Measurements from ENCODE around the gene PMEL. TPM values are rescaled to one million over a fixed set of nuclear protein-coding genes. Genes with fewer than 3 reads are reported as not detected.
"Not testable (repeated sequence)": the region's sequence is repeated elsewhere in the genome, so short reads cannot be mapped to it uniquely, and the experiment has no call there.

Gene PMEL
- total RNA-seq, 1 donor from 2014 or later, result 4.9 TPM

GRCh38 chr12:55922126-55922525, 43.7 kb downstream of the PMEL start:
- TF ChIP-seq, protein P1, sequence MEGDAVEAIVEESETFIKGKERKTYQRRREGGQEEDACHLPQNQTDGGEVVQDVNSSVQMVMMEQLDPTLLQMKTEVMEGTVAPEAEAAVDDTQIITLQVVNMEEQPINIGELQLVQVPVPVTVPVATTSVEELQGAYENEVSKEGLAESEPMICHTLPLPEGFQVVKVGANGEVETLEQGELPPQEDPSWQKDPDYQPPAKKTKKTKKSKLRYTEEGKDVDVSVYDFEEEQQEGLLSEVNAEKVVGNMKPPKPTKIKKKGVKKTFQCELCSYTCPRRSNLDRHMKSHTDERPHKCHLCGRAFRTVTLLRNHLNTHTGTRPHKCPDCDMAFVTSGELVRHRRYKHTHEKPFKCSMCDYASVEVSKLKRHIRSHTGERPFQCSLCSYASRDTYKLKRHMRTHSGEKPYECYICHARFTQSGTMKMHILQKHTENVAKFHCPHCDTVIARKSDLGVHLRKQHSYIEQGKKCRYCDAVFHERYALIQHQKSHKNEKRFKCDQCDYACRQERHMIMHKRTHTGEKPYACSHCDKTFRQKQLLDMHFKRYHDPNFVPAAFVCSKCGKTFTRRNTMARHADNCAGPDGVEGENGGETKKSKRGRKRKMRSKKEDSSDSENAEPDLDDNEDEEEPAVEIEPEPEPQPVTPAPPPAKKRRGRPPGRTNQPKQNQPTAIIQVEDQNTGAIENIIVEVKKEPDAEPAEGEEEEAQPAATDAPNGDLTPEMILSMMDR (IDR thresholded peaks at IDR 0.05), result no peak
- H3K36me3 ChIP-seq, result peaks cover 24% of the 10 kb centered on the region
- ATAC-seq (no peak), DNase-seq (no peak)
- no peak overlapping the region for H3K27ac ChIP-seq
- H3K4me1 ChIP-seq, result peaks cover 5% of the 10 kb centered on the region
- no peak overlapping the region for H3K4me3 ChIP-seq
- no peaks in the 10 kb centered on the region for H3K27me3 ChIP-seq
- intact Hi-C loops (cut with DNase I), result loop anchor here (10.0 kb wide), 1 partner anchor 87 kb away; no protein-coding TSS in a partner anchor
- no peaks in the 10 kb centered on the region for H3K9me3 ChIP-seq

GRCh38 chr12:55919032-55919431, 46.8 kb downstream of the PMEL start:
- intact Hi-C loops (cut with DNase I); H3K27ac ChIP-seq; DNase-seq; H3K27me3 ChIP-seq; H3K4me1 ChIP-seq; ATAC-seq; H3K4me3 ChIP-seq; H3K9me3 ChIP-seq: not testable (repeated sequence)
- peaks cover 33% of the 10 kb centered on the region for H3K36me3 ChIP-seq

- Histone ChIP-seq H3K27ac (no peak overlapping the region), H3K4me3 (no peak overlapping the region), H3K9me3 (no peaks in the 10 kb centered on the region), H3K36me3 (peaks cover 18% of the 10 kb centered on the region), H3K4me1 (peaks cover 9% of the 10 kb centered on the region), H3K27me3 (no peaks in the 10 kb centered on the region)
- ATAC-seq (peak; percentile 39), DNase-seq (no peak)
- intact Hi-C loops (cut with DNase I), result no loop called here
- TF ChIP-seq, protein P1 (IDR thresholded peaks at IDR 0.05), result no peak
Observed at GRCh38 chr12:55915482-55915859, 50.4 kb downstream of the PMEL start.

- no peaks in the 10 kb centered on the region for H3K27me3 ChIP-seq
- no peak for DNase-seq
- no peaks in the 10 kb centered on the region for H3K9me3 ChIP-seq
- H3K36me3 ChIP-seq, result peaks cover 18% of the 10 kb centered on the region
- H3K27ac ChIP-seq, result no peak overlapping the region
- no peak overlapping the region for H3K4me3 ChIP-seq
- no peak for ATAC-seq
- peaks cover 20% of the 10 kb centered on the region for H3K4me1 ChIP-seq
- TF ChIP-seq, protein P1 (IDR thresholded peaks at IDR 0.05), result no peak
- intact Hi-C loops (cut with DNase I), result no loop called here
Observed at GRCh38 chr12:55912908-55913307, 52.9 kb downstream of the PMEL start.

- peak overlapping the region; percentile 47 for H3K27ac ChIP-seq
- H3K9me3 ChIP-seq, result no peaks in the 10 kb centered on the region
- H3K27me3 ChIP-seq, result no peaks in the 10 kb centered on the region
- DNase-seq (no peak), ATAC-seq (no peak)
- H3K4me1 ChIP-seq, result peaks cover 11% of the 10 kb centered on the region
- TF ChIP-seq, protein P1 (IDR thresholded peaks at IDR 0.05), result no peak
- H3K4me3 ChIP-seq, result no peak overlapping the region
- peaks cover 14% of the 10 kb centered on the region for H3K36me3 ChIP-seq
- intact Hi-C loops (cut with DNase I), result no loop called here
Observed at GRCh38 chr12:55909513-55909884, 56.3 kb downstream of the PMEL start.

- Histone ChIP-seq H3K4me1 (peaks cover 11% of the 10 kb centered on the region), H3K27ac (peak overlapping the region; percentile 47), H3K36me3 (peaks cover 8% of the 10 kb centered on the region), H3K9me3 (no peaks in the 10 kb centered on the region), H3K27me3 (no peaks in the 10 kb centered on the region), H3K4me3 (no peak overlapping the region)
- peak; percentile 45 for ATAC-seq
- intact Hi-C loops (cut with DNase I), result no loop called here
- TF ChIP-seq, protein P1 (IDR thresholded peaks at IDR 0.05), result no peak
- no peak for DNase-seq
Observed at GRCh38 chr12:55908726-55909512, 56.9 kb downstream of the PMEL start.

All from upper lobe of right lung (tissue), 1 donor.